Measurements from ENCODE around the gene KSR1.

- TF ChIP-seq SNAI2 (CRISPR knock-in tag; IDR thresholded peaks at IDR 0.05): no peak
- no peak for TF ChIP-seq TOX (CRISPR knock-in tag; IDR thresholded peaks at IDR 0.05; ENCODE audit: borderline replicate concordance)
- TF ChIP-seq PPARA (CRISPR knock-in tag; IDR thresholded peaks at IDR 0.05; ENCODE audit: borderline replicate concordance): no peak
- no peak for TF ChIP-seq ESRRG (CRISPR knock-in tag; IDR thresholded peaks at IDR 0.05)
- TF ChIP-seq, protein P1, sequence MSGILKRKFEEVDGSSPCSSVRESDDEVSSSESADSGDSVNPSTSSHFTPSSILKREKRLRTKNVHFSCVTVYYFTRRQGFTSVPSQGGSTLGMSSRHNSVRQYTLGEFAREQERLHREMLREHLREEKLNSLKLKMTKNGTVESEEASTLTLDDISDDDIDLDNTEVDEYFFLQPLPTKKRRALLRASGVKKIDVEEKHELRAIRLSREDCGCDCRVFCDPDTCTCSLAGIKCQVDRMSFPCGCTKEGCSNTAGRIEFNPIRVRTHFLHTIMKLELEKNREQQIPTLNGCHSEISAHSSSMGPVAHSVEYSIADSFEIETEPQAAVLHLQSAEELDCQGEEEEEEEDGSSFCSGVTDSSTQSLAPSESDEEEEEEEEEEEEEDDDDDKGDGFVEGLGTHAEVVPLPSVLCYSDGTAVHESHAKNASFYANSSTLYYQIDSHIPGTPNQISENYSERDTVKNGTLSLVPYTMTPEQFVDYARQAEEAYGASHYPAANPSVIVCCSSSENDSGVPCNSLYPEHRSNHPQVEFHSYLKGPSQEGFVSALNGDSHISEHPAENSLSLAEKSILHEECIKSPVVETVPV (CRISPR knock-in tag; IDR thresholded peaks at IDR 0.05): no peak
- no peak for TF ChIP-seq ZNF8 (CRISPR knock-in tag; IDR thresholded peaks at IDR 0.05)
- TF ChIP-seq RARB (CRISPR knock-in tag; IDR thresholded peaks at IDR 0.05): no peak
- TF ChIP-seq ZNF70 (CRISPR knock-in tag; IDR thresholded peaks at IDR 0.05): no peak
- TF ChIP-seq PATZ1 (CRISPR knock-in tag; IDR thresholded peaks at IDR 0.05; ENCODE audit: borderline replicate concordance): no peak
- TF ChIP-seq ARNTL (CRISPR knock-in tag; IDR thresholded peaks at IDR 0.05; ENCODE audit: borderline replicate concordance, low read depth): no peak
Observed at GRCh38 chr17:27543958-27544349, 87.7 kb downstream of the KSR1 start.

Measured in SK-N-SH treated with all-trans-retinoic acid at 6 μM for 48 hours (cell line).